Neural progenitor cell (in vitro differentiated cells): ENCODE measurements around the gene RPH3AL.

ENCODE experiments used
- EZH2 ChIP-seq: fragments of 200-600 bp; sonication (generic); IDR thresholded peaks from 2 replicates; pipeline ENCODE4 v1.6.1; 2017; ENCODE audit warnings: antibody characterized with exemption, mild to moderate bottlenecking, moderate library complexity
- EZH2phosphoT487 ChIP-seq: fragments of 200-600 bp; sonication (generic); IDR thresholded peaks from 2 replicates; pipeline ENCODE4 v1.6.1; 2017; ENCODE audit warnings: antibody characterized with exemption
- TF ChIP-seq, protein P1 (sequence below): fragments of 200-600 bp; sonication (generic); IDR thresholded peaks from 2 replicates; pipeline ENCODE4 v1.5.1; 2017; ENCODE audit warnings: antibody characterized with exemption, mild to moderate bottlenecking

DNA sequence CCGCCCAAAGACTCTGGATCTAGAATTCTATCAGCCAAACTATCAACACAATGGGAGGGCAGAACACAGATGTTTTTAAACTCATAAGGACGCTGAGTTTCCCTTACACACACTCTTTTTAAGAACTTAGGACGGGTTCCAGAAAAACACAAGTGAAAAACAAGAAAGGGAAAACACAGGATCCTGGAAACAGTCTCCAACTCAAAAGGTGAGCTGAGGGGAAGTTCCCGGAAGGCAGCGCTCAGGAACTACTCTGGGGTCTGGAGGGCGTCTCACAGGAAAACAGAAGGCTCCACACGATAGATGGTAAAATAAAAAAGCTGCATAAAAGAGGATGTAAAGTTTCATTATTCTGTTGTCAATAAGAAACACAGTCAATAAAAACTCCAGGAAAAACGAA lies 91.0 kb downstream of the RPH3AL start:
- TF ChIP-seq, protein P1, sequence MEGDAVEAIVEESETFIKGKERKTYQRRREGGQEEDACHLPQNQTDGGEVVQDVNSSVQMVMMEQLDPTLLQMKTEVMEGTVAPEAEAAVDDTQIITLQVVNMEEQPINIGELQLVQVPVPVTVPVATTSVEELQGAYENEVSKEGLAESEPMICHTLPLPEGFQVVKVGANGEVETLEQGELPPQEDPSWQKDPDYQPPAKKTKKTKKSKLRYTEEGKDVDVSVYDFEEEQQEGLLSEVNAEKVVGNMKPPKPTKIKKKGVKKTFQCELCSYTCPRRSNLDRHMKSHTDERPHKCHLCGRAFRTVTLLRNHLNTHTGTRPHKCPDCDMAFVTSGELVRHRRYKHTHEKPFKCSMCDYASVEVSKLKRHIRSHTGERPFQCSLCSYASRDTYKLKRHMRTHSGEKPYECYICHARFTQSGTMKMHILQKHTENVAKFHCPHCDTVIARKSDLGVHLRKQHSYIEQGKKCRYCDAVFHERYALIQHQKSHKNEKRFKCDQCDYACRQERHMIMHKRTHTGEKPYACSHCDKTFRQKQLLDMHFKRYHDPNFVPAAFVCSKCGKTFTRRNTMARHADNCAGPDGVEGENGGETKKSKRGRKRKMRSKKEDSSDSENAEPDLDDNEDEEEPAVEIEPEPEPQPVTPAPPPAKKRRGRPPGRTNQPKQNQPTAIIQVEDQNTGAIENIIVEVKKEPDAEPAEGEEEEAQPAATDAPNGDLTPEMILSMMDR: no peak
- no peak for TF ChIP-seq EZH2
- TF ChIP-seq EZH2phosphoT487: no peak
